Measurements from ENCODE around the gene ZBTB17. TPM values are rescaled to one million over a fixed set of nuclear protein-coding genes. Genes with fewer than 3 reads are reported as not detected.

The ZBTB17 gene
- polyA plus RNA-seq, 2 of the 4 experiments (the other 2 are of a cell fraction) = 13.8 to 16.5 TPM

DNA sequence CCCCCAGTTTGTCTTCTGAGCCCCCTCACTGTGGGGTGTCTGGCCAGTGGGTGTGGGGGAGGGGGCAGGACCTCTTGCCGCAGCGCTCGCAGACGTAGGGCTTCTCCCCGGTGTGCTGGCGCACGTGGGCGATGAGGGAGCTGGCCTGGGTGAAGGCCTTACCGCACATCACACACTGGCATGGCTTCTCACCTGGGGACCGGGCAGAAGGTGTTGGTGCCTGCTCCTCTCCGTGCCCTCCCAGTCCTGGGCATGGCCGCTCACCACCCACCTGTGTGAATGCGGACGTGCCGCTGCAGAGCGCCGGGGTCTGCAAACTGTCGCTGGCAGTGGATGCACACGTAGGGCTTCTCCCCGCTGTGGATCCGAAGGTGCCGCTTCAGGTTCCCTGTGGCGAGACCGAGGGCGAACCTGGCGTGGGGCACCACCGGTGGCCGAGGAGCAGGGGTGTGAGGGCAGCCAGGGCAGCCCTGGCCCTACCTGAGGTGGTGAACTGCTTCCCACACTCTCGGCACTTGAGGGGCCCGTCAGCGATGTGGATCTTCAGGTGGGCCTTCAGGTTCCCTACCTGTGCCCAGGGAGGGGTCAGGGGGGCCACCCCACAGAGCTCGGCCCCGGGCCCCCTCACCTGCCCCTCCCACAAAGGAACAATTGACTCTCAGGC, 32.4 kb downstream of the ZBTB17 start:
- Histone ChIP-seq H3K27ac (no peak overlapping the region), H3K4me2 (no peak overlapping the region), H3K9me3 (no peaks in the 10 kb centered on the region), H3K4me3 (no peak overlapping the region), H3K4me1 (peaks cover 23% of the 10 kb centered on the region)
- ChIA-PET POLR2A (no interaction called here), CTCF (interaction anchor here (0.6 to 1.2 kb wide), 2 partner anchors 37 to 144 kb away, joined by 3 read pairs; no protein-coding TSS in a partner anchor)
- no peak for DNase-seq (ENCODE audit: low read depth in 1 of 2, low spot score in 1 of 2)
- no peak for ATAC-seq
- FAIRE-seq = no peak
- no peak for TF ChIP-seq ZC3H11A (IDR thresholded peaks at IDR 0.05)
- no peak for TF ChIP-seq PBX3 (IDR thresholded peaks at IDR 0.05)
- no peak for TF ChIP-seq SREBF2 (IDR thresholded peaks at IDR 0.05)
- 97% methylated on average over 19 of the region's 33 CpGs for WGBS (ENCODE audit: missing lambda C conversion rate)

GRCh38 chr1:15942661-15943327, 33.1 kb downstream of the ZBTB17 start:
- ChIA-PET POLR2A (no interaction called here), CTCF (interaction anchor here (1.1 kb wide), 1 partner anchor 52 kb away, joined by 3 read pairs; no protein-coding TSS in a partner anchor)
- Histone ChIP-seq H3K9me3 (no peaks in the 10 kb centered on the region), H3K27ac (no peak overlapping the region), H3K4me3 (no peak overlapping the region), H3K4me1 (peaks cover 20% of the 10 kb centered on the region), H3K4me2 (no peak overlapping the region)
- 89% methylated on average over 14 of the region's 18 CpGs for WGBS (ENCODE audit: missing lambda C conversion rate)
- TF ChIP-seq ZSCAN20 (CRISPR knock-in tag; IDR thresholded peaks at IDR 0.05) (no peak), JUN (IDR thresholded peaks at IDR 0.05) (no peak), CHD4 (IDR thresholded peaks at IDR 0.05; ENCODE audit: borderline replicate concordance) (no peak)
- TF ChIP-seq, protein P1, sequence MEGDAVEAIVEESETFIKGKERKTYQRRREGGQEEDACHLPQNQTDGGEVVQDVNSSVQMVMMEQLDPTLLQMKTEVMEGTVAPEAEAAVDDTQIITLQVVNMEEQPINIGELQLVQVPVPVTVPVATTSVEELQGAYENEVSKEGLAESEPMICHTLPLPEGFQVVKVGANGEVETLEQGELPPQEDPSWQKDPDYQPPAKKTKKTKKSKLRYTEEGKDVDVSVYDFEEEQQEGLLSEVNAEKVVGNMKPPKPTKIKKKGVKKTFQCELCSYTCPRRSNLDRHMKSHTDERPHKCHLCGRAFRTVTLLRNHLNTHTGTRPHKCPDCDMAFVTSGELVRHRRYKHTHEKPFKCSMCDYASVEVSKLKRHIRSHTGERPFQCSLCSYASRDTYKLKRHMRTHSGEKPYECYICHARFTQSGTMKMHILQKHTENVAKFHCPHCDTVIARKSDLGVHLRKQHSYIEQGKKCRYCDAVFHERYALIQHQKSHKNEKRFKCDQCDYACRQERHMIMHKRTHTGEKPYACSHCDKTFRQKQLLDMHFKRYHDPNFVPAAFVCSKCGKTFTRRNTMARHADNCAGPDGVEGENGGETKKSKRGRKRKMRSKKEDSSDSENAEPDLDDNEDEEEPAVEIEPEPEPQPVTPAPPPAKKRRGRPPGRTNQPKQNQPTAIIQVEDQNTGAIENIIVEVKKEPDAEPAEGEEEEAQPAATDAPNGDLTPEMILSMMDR (IDR thresholded peaks at IDR 0.05) = no peak
- ATAC-seq (no peak), DNase-seq (ENCODE audit: low read depth in 1 of 2, low spot score in 1 of 2) (no peak), FAIRE-seq (no peak)

- no peaks in the 10 kb centered on the region for H3K9me3 ChIP-seq
- 91% methylated on average over 12 of the region's 32 CpGs for WGBS (ENCODE audit: missing lambda C conversion rate)
- no peak overlapping the region for H3K4me3 ChIP-seq
- ChIA-PET CTCF (interaction anchor here (0.9 to 1.1 kb wide), 2 partner anchors 15 to 53 kb away, joined by 3 to 6 read pairs; no protein-coding TSS in a partner anchor), POLR2A (no interaction called here)
- no peak overlapping the region for H3K27ac ChIP-seq
- TF ChIP-seq EHMT2 (IDR thresholded peaks at IDR 0.05; ENCODE audit: low read depth) (no peak), ESRRA (IDR thresholded peaks at IDR 0.05; ENCODE audit: borderline replicate concordance, low read length) (no peak), ZSCAN20 (CRISPR knock-in tag; IDR thresholded peaks at IDR 0.05) (no peak), TP53 (CRISPR knock-in tag; IDR thresholded peaks at IDR 0.05) (no peak), PHF8 (IDR thresholded peaks at IDR 0.05; ENCODE audit: borderline replicate concordance, low read depth) (no peak), CEBPB (IDR thresholded peaks at IDR 0.05) (no peak), HOXB5 (CRISPR knock-in tag; IDR thresholded peaks at IDR 0.05) (no peak), E2F6 (IDR thresholded peaks at IDR 0.05; ENCODE audit: borderline replicate concordance, low read depth) (no peak), EP300 (IDR thresholded peaks at IDR 0.05) (no peak)
- TF ChIP-seq, protein P2, sequence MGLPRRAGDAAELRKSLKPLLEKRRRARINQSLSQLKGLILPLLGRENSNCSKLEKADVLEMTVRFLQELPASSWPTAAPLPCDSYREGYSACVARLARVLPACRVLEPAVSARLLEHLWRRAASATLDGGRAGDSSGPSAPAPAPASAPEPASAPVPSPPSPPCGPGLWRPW (IDR thresholded peaks at IDR 0.05) = no peak
- no peak for FAIRE-seq
- ATAC-seq = no peak
- no peak overlapping the region for H3K4me2 ChIP-seq
- H3K4me1 ChIP-seq = peaks cover 20% of the 10 kb centered on the region
- no peak for DNase-seq (ENCODE audit: low read depth in 1 of 2, low spot score in 1 of 2)
Measured at GRCh38 chr1:15941899-15942660, 33.8 kb downstream of the ZBTB17 start.
